ENCODE results near the gene LRBA. TPM values are rescaled to one million over a fixed set of nuclear protein-coding genes. Genes with fewer than 3 reads are reported as not detected.

Gene LRBA
- polyA plus RNA-seq, 2 of the 4 experiments (the other 2 are of a cell fraction) = 10.7 to 25.1 TPM

DNA sequence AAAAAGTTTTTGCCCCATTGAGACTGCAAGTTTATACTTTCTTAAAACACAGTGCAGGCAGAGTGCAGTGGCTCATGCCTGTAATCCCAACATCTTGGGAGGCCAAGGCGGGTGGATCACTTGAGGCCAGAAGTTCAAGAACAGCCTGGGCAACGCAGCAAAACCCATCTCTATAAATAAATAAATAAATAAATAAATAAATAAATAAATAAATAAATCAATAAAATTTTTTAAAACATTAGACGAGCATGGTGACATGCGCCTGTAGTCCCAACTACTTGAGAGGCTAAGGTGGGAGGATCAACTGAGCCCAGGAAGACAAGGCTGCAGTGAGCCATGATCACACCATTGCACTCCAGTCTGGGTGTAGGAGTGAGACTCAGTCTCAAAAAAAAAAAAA lies 213.3 kb downstream of the LRBA start:
- Histone ChIP-seq H3K9me3 (no peaks in the 10 kb centered on the region), H3K4me1 (no peaks in the 10 kb centered on the region), H3K27ac (no peak overlapping the region), H3K4me2 (no peak overlapping the region), H3K4me3 (no peak overlapping the region)
- FAIRE-seq (no peak), DNase-seq (ENCODE audit: low read depth in 1 of 2, low spot score in 1 of 2) (no peak), ATAC-seq (no peak)
- 99% methylated on average over 4 of the region's 4 CpGs for WGBS (ENCODE audit: missing lambda C conversion rate)
- TF ChIP-seq PHF8 (IDR thresholded peaks at IDR 0.05; ENCODE audit: borderline replicate concordance, low read depth) (no peak), EHF (CRISPR knock-in tag; IDR thresholded peaks at IDR 0.05) (no peak), ZC3H11A (IDR thresholded peaks at IDR 0.05) (peak; percentile 20; the same call in 1 of the 2 replicates), RNF2 (IDR thresholded peaks at IDR 0.05; ENCODE audit: borderline replicate concordance, low read depth) (no peak)
- TF ChIP-seq, protein P1, sequence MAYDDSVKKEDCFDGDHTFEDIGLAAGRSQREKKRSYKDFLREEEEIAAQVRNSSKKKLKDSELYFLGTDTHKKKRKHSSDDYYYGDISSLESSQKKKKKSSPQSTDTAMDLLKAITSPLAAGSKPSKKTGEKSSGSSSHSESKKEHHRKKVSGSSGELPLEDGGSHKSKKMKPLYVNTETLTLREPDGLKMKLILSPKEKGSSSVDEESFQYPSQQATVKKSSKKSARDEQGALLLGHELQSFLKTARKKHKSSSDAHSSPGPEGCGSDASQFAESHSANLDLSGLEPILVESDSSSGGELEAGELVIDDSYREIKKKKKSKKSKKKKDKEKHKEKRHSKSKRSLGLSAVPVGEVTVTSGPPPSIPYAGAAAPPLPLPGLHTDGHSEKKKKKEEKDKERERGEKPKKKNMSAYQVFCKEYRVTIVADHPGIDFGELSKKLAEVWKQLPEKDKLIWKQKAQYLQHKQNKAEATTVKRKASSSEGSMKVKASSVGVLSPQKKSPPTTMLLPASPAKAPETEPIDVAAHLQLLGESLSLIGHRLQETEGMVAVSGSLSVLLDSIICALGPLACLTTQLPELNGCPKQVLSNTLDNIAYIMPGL (CRISPR knock-in tag; IDR thresholded peaks at IDR 0.05; ENCODE audit: borderline replicate concordance) = no peak
- ChIA-PET CTCF (no interaction called here), POLR2A (no interaction called here)

DNA sequence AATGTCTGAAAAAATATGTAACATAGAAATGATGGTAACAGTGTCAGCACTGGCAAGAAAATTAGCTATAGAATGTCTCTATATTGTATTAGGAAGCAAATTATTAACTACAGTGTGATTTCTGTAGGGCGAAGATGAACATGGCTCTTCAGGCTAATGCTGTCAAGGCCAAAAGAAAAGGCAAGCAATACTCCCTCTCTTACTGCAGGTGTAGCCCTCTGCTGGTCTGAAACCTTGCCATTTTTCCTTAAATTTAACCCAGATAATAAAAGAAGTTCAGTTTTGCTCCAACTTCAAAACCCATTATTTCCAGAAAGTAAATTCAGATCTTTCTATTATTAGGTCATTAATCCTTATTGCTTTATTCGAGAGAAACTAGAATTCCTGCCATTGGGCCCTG lies 215.9 kb downstream of the LRBA start:
- DNase-seq (ENCODE audit: low read depth in 1 of 2, low spot score in 1 of 2) (peak in 1 of 2 experiments; percentile 9), FAIRE-seq (no peak), ATAC-seq (no peak)
- ChIA-PET CTCF (interaction anchor here (0.8 to 1.5 kb wide), 3 partner anchors 9 to 499 kb away, joined by 3 to 4 read pairs (median 3); no protein-coding TSS in a partner anchor), POLR2A (no interaction called here)
- Histone ChIP-seq H3K27ac (no peak overlapping the region), H3K4me2 (no peak overlapping the region), H3K4me1 (no peaks in the 10 kb centered on the region), H3K9me3 (no peaks in the 10 kb centered on the region), H3K4me3 (no peak overlapping the region)
- TF ChIP-seq JUNB (IDR thresholded peaks at IDR 0.05) (no peak), RCOR1 (IDR thresholded peaks at IDR 0.05; ENCODE audit: low read depth, low read length) (no peak), EHMT2 (IDR thresholded peaks at IDR 0.05; ENCODE audit: low read depth) (no peak), RFX5 (IDR thresholded peaks at IDR 0.05) (no peak), EHF (CRISPR knock-in tag; IDR thresholded peaks at IDR 0.05) (no peak), FOXS1 (CRISPR knock-in tag; IDR thresholded peaks at IDR 0.05) (no peak), RAD21 (conservative IDR thresholded peaks at IDR 0.05 in 1 of 2, IDR thresholded peaks at IDR 0.05 in 1 of 2) (peak in 1 of 2 experiments; percentile 29; a peak in 1 of 5 replicates), HOXB5 (CRISPR knock-in tag; IDR thresholded peaks at IDR 0.05) (no peak), TFCP2L1 (CRISPR knock-in tag; IDR thresholded peaks at IDR 0.05) (no peak), MAZ (IDR thresholded peaks at IDR 0.05; ENCODE audit: borderline replicate concordance, low read depth, low read length) (no peak), POLR2A (IDR thresholded peaks at IDR 0.05; ENCODE audit: low read length) (no peak)
- TF ChIP-seq, protein P2, sequence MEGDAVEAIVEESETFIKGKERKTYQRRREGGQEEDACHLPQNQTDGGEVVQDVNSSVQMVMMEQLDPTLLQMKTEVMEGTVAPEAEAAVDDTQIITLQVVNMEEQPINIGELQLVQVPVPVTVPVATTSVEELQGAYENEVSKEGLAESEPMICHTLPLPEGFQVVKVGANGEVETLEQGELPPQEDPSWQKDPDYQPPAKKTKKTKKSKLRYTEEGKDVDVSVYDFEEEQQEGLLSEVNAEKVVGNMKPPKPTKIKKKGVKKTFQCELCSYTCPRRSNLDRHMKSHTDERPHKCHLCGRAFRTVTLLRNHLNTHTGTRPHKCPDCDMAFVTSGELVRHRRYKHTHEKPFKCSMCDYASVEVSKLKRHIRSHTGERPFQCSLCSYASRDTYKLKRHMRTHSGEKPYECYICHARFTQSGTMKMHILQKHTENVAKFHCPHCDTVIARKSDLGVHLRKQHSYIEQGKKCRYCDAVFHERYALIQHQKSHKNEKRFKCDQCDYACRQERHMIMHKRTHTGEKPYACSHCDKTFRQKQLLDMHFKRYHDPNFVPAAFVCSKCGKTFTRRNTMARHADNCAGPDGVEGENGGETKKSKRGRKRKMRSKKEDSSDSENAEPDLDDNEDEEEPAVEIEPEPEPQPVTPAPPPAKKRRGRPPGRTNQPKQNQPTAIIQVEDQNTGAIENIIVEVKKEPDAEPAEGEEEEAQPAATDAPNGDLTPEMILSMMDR (IDR thresholded peaks at IDR 0.05) = 0 out of 3 replicates have a peak, but pooled peaks have one; percentile 11
- TF ChIP-seq, protein P3, sequence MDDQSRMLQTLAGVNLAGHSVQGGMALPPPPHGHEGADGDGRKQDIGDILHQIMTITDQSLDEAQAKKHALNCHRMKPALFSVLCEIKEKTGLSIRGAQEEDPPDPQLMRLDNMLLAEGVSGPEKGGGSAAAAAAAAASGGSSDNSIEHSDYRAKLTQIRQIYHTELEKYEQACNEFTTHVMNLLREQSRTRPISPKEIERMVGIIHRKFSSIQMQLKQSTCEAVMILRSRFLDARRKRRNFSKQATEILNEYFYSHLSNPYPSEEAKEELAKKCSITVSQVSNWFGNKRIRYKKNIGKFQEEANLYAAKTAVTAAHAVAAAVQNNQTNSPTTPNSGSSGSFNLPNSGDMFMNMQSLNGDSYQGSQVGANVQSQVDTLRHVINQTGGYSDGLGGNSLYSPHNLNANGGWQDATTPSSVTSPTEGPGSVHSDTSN (IDR thresholded peaks at IDR 0.05) = no peak
- TF ChIP-seq, protein P1 (CRISPR knock-in tag; IDR thresholded peaks at IDR 0.05; ENCODE audit: borderline replicate concordance) = no peak
- TF ChIP-seq, protein P4, sequence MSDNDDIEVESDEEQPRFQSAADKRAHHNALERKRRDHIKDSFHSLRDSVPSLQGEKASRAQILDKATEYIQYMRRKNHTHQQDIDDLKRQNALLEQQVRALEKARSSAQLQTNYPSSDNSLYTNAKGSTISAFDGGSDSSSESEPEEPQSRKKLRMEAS (IDR thresholded peaks at IDR 0.05) = no peak
- WGBS (ENCODE audit: missing lambda C conversion rate) = 89% methylated on average over 2 of the region's 2 CpGs

Data from A549 (cell line).